ENCODE measurements around the gene MFNG. TPM values are rescaled to one million over a fixed set of nuclear protein-coding genes. Genes with fewer than 3 reads are reported as not detected.

MFNG gene
- total and polyA plus RNA-seq, 2 experiments from 2014 or later = 3.3 TPM

- Histone ChIP-seq H3K36me3 (replicated peaks; ENCODE audit: insufficient read depth, low read depth) (no peaks in the 10 kb centered on the region), H4K20me1 (ENCODE audit: insufficient read depth, poor library complexity, severe bottlenecking) (no peaks in the 10 kb centered on the region), H3K9me2 (replicated peaks; ENCODE audit: insufficient read depth) (no peaks in the 10 kb centered on the region), H3K27ac (peak overlapping the region; percentile 88), H3K9me3 (ENCODE audit: low read depth) (no peaks in the 10 kb centered on the region), H2AFZ (no peak overlapping the region), H3K4me1 (ENCODE audit: insufficient read depth) (peaks cover 51% of the 10 kb centered on the region), H3K27me3 (no peaks in the 10 kb centered on the region), H3K4me3 (no peak overlapping the region), H3K79me2 (no peaks in the 10 kb centered on the region), H3K4me2 (peak overlapping the region; percentile 56)
- whole genome bisulfite sequencing (ENCODE audit: low lambda C conversion rate, missing lambda C conversion rate) = 54% methylated on average over 24 of the region's 24 CpGs
- TF ChIP-seq CTCF (IDR thresholded peaks at IDR 0.05; ENCODE audit: poor library complexity) (no peak), EZH2 (IDR thresholded peaks at IDR 0.05; ENCODE audit: borderline replicate concordance) (no peak), EZH2phosphoT487 (IDR thresholded peaks at IDR 0.05; ENCODE audit: low read depth, severe bottlenecking, unreplicated experiment) (no peak)
- no peak for DNase-seq (ENCODE audit: low spot score)
Measured at GRCh38 chr22:37500745-37501609, 14.8 kb upstream of the MFNG start.

GRCh38 chr22:37499789-37500540 lies 13.8 kb upstream of the MFNG start:
- Histone ChIP-seq H3K9me3 (ENCODE audit: low read depth) (no peaks in the 10 kb centered on the region), H3K27me3 (no peaks in the 10 kb centered on the region), H4K20me1 (ENCODE audit: insufficient read depth, poor library complexity, severe bottlenecking) (no peaks in the 10 kb centered on the region), H3K4me1 (ENCODE audit: insufficient read depth) (peaks cover 51% of the 10 kb centered on the region), H3K79me2 (no peaks in the 10 kb centered on the region), H3K4me3 (no peak overlapping the region), H3K36me3 (replicated peaks; ENCODE audit: insufficient read depth, low read depth) (no peaks in the 10 kb centered on the region), H3K4me2 (no peak overlapping the region), H3K27ac (peak overlapping the region; percentile 88), H3K9me2 (replicated peaks; ENCODE audit: insufficient read depth) (no peaks in the 10 kb centered on the region), H2AFZ (no peak overlapping the region)
- no peak for DNase-seq (ENCODE audit: low spot score)
- TF ChIP-seq EZH2phosphoT487 (IDR thresholded peaks at IDR 0.05; ENCODE audit: low read depth, severe bottlenecking, unreplicated experiment) (no peak), CTCF (IDR thresholded peaks at IDR 0.05; ENCODE audit: poor library complexity) (no peak), EZH2 (IDR thresholded peaks at IDR 0.05; ENCODE audit: borderline replicate concordance) (no peak)
- 93% methylated on average over 11 of the region's 13 CpGs for WGBS (ENCODE audit: low lambda C conversion rate, missing lambda C conversion rate)

- H3K27me3 ChIP-seq = no peaks in the 10 kb centered on the region
- DNase-seq (ENCODE audit: low spot score) = no peak
- no peak overlapping the region for H3K4me2 ChIP-seq
- no peaks in the 10 kb centered on the region for H4K20me1 ChIP-seq (ENCODE audit: insufficient read depth, poor library complexity, severe bottlenecking)
- no peak overlapping the region for H3K4me3 ChIP-seq
- no peaks in the 10 kb centered on the region for H3K79me2 ChIP-seq
- H2AFZ ChIP-seq = no peak overlapping the region
- no peaks in the 10 kb centered on the region for H3K9me2 ChIP-seq (replicated peaks; ENCODE audit: insufficient read depth)
- H3K36me3 ChIP-seq (replicated peaks; ENCODE audit: insufficient read depth, low read depth) = no peaks in the 10 kb centered on the region
- H3K9me3 ChIP-seq (ENCODE audit: low read depth) = no peaks in the 10 kb centered on the region
- 79% methylated on average over 11 of the region's 12 CpGs for WGBS (ENCODE audit: low lambda C conversion rate, missing lambda C conversion rate)
- peaks cover 44% of the 10 kb centered on the region for H3K4me1 ChIP-seq (ENCODE audit: insufficient read depth)
- H3K27ac ChIP-seq = peak overlapping the region; percentile 23
- no peak for TF ChIP-seq EZH2phosphoT487 (IDR thresholded peaks at IDR 0.05; ENCODE audit: low read depth, severe bottlenecking, unreplicated experiment)
- no peak for TF ChIP-seq EZH2 (IDR thresholded peaks at IDR 0.05; ENCODE audit: borderline replicate concordance)
- TF ChIP-seq CTCF (IDR thresholded peaks at IDR 0.05; ENCODE audit: poor library complexity) = no peak
Measured at GRCh38 chr22:37499027-37499707, 13.0 kb upstream of the MFNG start.

All from hepatocyte (in vitro differentiated cells).